NCI-H1092 (cell line): Measurements from ENCODE around the gene ADCY5.
"Not testable (repeated sequence)": the region's sequence is repeated elsewhere in the genome, so short reads cannot be mapped to it uniquely, and the experiment has no call there.

Experiments used
- DNase-seq: peaks from one replicate; lab custom pipeline; 2025; lab: John Stamatoyannopoulos, UW

The ADCY5 gene

GRCh38 chr3:123448536-123449101, at the start of gene ADCY5:
Gene ADCY5, minus strand, starts transcription at chr3:123449090. Its CDS starts 545 bp downstream, at chr3:123448545.
- DNase-seq: no peak

- DNase-seq: no peak
Measured at GRCh38 chr3:123493912-123494311, 45.0 kb upstream of the ADCY5 start.

GRCh38 chr3:123491966-123492587, 43.2 kb upstream of the ADCY5 start:
- no peak for DNase-seq

- DNase-seq: peak; percentile 31
Measured at GRCh38 chr3:123489400-123490004, 40.6 kb upstream of the ADCY5 start.

GRCh38 chr3:123488645-123489347, 39.9 kb upstream of the ADCY5 start:
- no peak for DNase-seq

- not testable (repeated sequence) for DNase-seq
Measured at GRCh38 chr3:123487063-123487462, 38.2 kb upstream of the ADCY5 start.

GRCh38 chr3:123486460-123486859, 37.6 kb upstream of the ADCY5 start:
- no peak for DNase-seq

GRCh38 chr3:123485551-123485950, 36.7 kb upstream of the ADCY5 start:
- no peak for DNase-seq

GRCh38 chr3:123483146-123483545, 34.3 kb upstream of the ADCY5 start:
- no peak for DNase-seq

- DNase-seq: no peak
Measured at GRCh38 chr3:123481722-123482457, 33.0 kb upstream of the ADCY5 start.

- DNase-seq: no peak
Measured at GRCh38 chr3:123481071-123481470, 32.2 kb upstream of the ADCY5 start.

- DNase-seq: no peak
Measured at GRCh38 chr3:123480428-123480827, 31.5 kb upstream of the ADCY5 start.

GRCh38 chr3:123479891-123480290, 31.0 kb upstream of the ADCY5 start:
- DNase-seq: no peak

- DNase-seq: no peak
Measured at GRCh38 chr3:123478314-123478713, 29.4 kb upstream of the ADCY5 start.

GRCh38 chr3:123476967-123477750, 28.3 kb upstream of the ADCY5 start:
- DNase-seq: no peak

GRCh38 chr3:123475786-123476185, 26.9 kb upstream of the ADCY5 start:
- no peak for DNase-seq

- DNase-seq: no peak
Measured at GRCh38 chr3:123471106-123471505, 22.2 kb upstream of the ADCY5 start.

GRCh38 chr3:123469323-123469995, 20.6 kb upstream of the ADCY5 start:
- no peak for DNase-seq

- DNase-seq: no peak
Measured at GRCh38 chr3:123467046-123467445, 18.2 kb upstream of the ADCY5 start.

GRCh38 chr3:123464211-123464610, 15.3 kb upstream of the ADCY5 start:
- DNase-seq: no peak

GRCh38 chr3:123459862-123460261, 11.0 kb upstream of the ADCY5 start:
- DNase-seq: no peak
